ENCODE data around the gene VGLL1.

- TF ChIP-seq SP1 (IDR thresholded peaks at IDR 0.05) (no peak), RAD21 (IDR thresholded peaks at IDR 0.05) (no peak), CTCF (IDR thresholded peaks at IDR 0.05; ENCODE audit: low read depth, low read length, missing input control) (no peak), REST (IDR thresholded peaks at IDR 0.05) (no peak), MAX (IDR thresholded peaks at IDR 0.05) (no peak), TAF1 (conservative IDR thresholded peaks at IDR 0.05) (peak; percentile 23), JUND (IDR thresholded peaks at IDR 0.05) (no peak), GABPA (IDR thresholded peaks at IDR 0.05 in 1 of 2, conservative IDR thresholded peaks at IDR 0.05 in 1 of 2) (no peak), ZBTB33 (IDR thresholded peaks at IDR 0.05) (no peak), FOXA1 (IDR thresholded peaks at IDR 0.05) (no peak), HNF4A (conservative IDR thresholded peaks at IDR 0.05) (no peak), YY1 (IDR thresholded peaks at IDR 0.05) (peak; percentile 91), RXRA (IDR thresholded peaks at IDR 0.05) (no peak), ATF3 (IDR thresholded peaks at IDR 0.05) (no peak)
Measured at GRCh38 chrX:136496764-136497555, 35.1 kb upstream of the VGLL1 start.
